Neural cell (in vitro differentiated cells): ENCODE data around the gene AKT3. TPM values are rescaled to one million over a fixed set of nuclear protein-coding genes. Genes with fewer than 3 reads are reported as not detected.

Source experiments
- H2AFZ ChIP-seq: fragments of 200-600, 300-800 bp; sonication (generic), shearing (Covaris generic); 2 replicates; pipeline ENCODE4 v1.6.0; 2014; ENCODE audit warnings: low read depth, mild to moderate bottlenecking, antibody characterized with exemption, low read length, moderate library complexity
- H3F3A ChIP-seq: fragments of 200-600 bp; shearing (Covaris generic); 2 replicates; pipeline ENCODE4 v1.6.1; 2016; ENCODE audit warnings: mild to moderate bottlenecking, moderate library complexity, mixed read lengths, antibody characterized with exemption, low read length; ENCODE audit not compliant: insufficient read depth, poor library complexity, severe bottlenecking
- H3K27ac ChIP-seq: fragments of 200-600, 300-800 bp; sonication (generic), shearing (Covaris generic); 2 replicates; pipeline ENCODE4 v1.5.1; 2014; ENCODE audit warnings: mild to moderate bottlenecking, low read length, moderate library complexity
- H3K27me3 ChIP-seq: fragments of 300-800, 200-600 bp; sonication (generic), shearing (Covaris generic); 2 replicates; pipeline ENCODE4 v1.6.0; 2014; ENCODE audit warnings: mild to moderate bottlenecking, low read depth, low read length, moderate library complexity; ENCODE audit not compliant: insufficient read depth
- H3K36me3 ChIP-seq: fragments of 300-800, 200-600 bp; sonication (generic), shearing (Covaris generic); 2 replicates; pipeline ENCODE4 v1.5.1; 2014; ENCODE audit warnings: mild to moderate bottlenecking, antibody characterized with exemption, low read length, moderate library complexity; ENCODE audit not compliant: insufficient read depth
- H3K4me2 ChIP-seq: fragments of 300-800, 200-600 bp; sonication (generic), shearing (Covaris generic); 2 replicates; pipeline ENCODE4 v1.6.0; 2014; ENCODE audit warnings: mild to moderate bottlenecking, low read length
- H3K4me3 ChIP-seq: fragments of 300-800, 200-600 bp; sonication (generic), shearing (Covaris generic); 2 replicates; pipeline ENCODE4 v1.5.1; 2014; ENCODE audit warnings: mild to moderate bottlenecking, low read length, moderate library complexity
- H3K79me2 ChIP-seq: fragments of 200-600 bp; shearing (Covaris generic); replicated peaks from 2 replicates; pipeline ENCODE4 v1.6.0; 2014; ENCODE audit warnings: mild to moderate bottlenecking, low read length, moderate library complexity; ENCODE audit not compliant: insufficient read depth
- H3K9ac ChIP-seq: fragments of 300-800, 200-600 bp; sonication (generic), shearing (Covaris generic); 2 replicates; pipeline ENCODE4 v1.6.1; 2016; ENCODE audit warnings: mild to moderate bottlenecking, low read length, mixed read lengths
- H3K9me2 ChIP-seq: fragments of 200-600 bp; shearing (Covaris generic); 2 replicates; pipeline ENCODE4 v1.6.1; 2016; ENCODE audit warnings: mild to moderate bottlenecking, low read length, mixed read lengths; ENCODE audit not compliant: insufficient read depth
- H3K9me3 ChIP-seq: fragments of 200-600, 300-800 bp; sonication (generic), shearing (Covaris generic); 2 replicates; pipeline ENCODE4 v1.6.1; 2016; ENCODE audit warnings: mild to moderate bottlenecking, mixed run types, low read length, moderate library complexity, mixed read lengths
- H4K20me1 ChIP-seq: fragments of 200-600 bp; shearing (Covaris generic); 2 replicates; pipeline ENCODE4 v1.6.1; 2016; ENCODE audit warnings: mild to moderate bottlenecking, mixed run types; ENCODE audit not compliant: insufficient read depth
- EP300 ChIP-seq: fragments of 450-650 bp; conservative IDR thresholded peaks from 2 replicates; pipeline ENCODE4 v1.6.1; 2014; ENCODE audit warnings: antibody characterized with exemption, mild to moderate bottlenecking, moderate library complexity; ENCODE audit not compliant: poor library complexity, severe bottlenecking
- EZH2 ChIP-seq: fragments of 200-600, 300-800 bp; shearing (Covaris generic), sonication (generic); IDR thresholded peaks from 2 replicates; pipeline ENCODE4 v1.6.1; 2014; ENCODE audit warnings: antibody characterized with exemption, low read length, borderline replicate concordance, mild to moderate bottlenecking; ENCODE audit not compliant: insufficient read depth, poor library complexity, severe bottlenecking
- MXI1 ChIP-seq: fragments of 450-650 bp; conservative IDR thresholded peaks from 2 replicates; pipeline ENCODE4 v1.6.1; 2014; ENCODE audit warnings: antibody characterized with exemption, mild to moderate bottlenecking; ENCODE audit not compliant: poor library complexity, severe bottlenecking
- POLR2AphosphoS5 ChIP-seq: IDR thresholded peaks from 2 replicates; pipeline ENCODE4 v1.6.1; 2012
- RAD21 ChIP-seq: fragments of 450-650 bp; conservative IDR thresholded peaks from 2 replicates; pipeline ENCODE4 v1.6.1; 2014; ENCODE audit warnings: antibody characterized with exemption, mild to moderate bottlenecking, moderate library complexity
- SMC3 ChIP-seq: fragments of 450-650 bp; conservative IDR thresholded peaks from 2 replicates; pipeline ENCODE4 v1.6.1; 2014; ENCODE audit warnings: antibody characterized with exemption, mild to moderate bottlenecking, moderate library complexity; ENCODE audit not compliant: poor library complexity
- TAF1 ChIP-seq: IDR thresholded peaks from 2 replicates; pipeline ENCODE4 v1.6.1; 2012; ENCODE audit warnings: low read depth
- polyA plus RNA-seq: library from polyadenylated mRNA; depleted of rRNA; stranded (reverse); fragments of >200 nt; gene quantifications from 2 replicates; pipeline ENCODE4 v1.2.3, GENCODE V29; 2014
- TF ChIP-seq, protein P1 (sequence below): IDR thresholded peaks from 2 replicates; pipeline ENCODE4 v1.6.1; 2012; ENCODE audit warnings: borderline replicate concordance
- TF ChIP-seq, protein P2 (sequence below): fragments of 450-650 bp; IDR thresholded peaks from 2 replicates; pipeline ENCODE4 v1.5.1; 2014; ENCODE audit warnings: antibody characterized with exemption, mild to moderate bottlenecking, moderate library complexity; ENCODE audit not compliant: poor library complexity, severe bottlenecking

Gene AKT3
- polyA plus RNA-seq, 1 donor from 2014 or later = 46.0 TPM

- Histone ChIP-seq H3K27me3 (no peaks in the 10 kb centered on the region), H3K9me3 (no peaks in the 10 kb centered on the region), H3K27ac (no peak overlapping the region), H3K9me2 (no peaks in the 10 kb centered on the region), H3K9ac (no peak overlapping the region), H4K20me1 (no peaks in the 10 kb centered on the region), H3K79me2 (no peaks in the 10 kb centered on the region), H3K4me2 (no peak overlapping the region), H2AFZ (no peak overlapping the region), H3K4me3 (no peak overlapping the region), H3K36me3 (no peaks in the 10 kb centered on the region), H3F3A (no peaks in the 10 kb centered on the region)
- TF ChIP-seq, protein P1, sequence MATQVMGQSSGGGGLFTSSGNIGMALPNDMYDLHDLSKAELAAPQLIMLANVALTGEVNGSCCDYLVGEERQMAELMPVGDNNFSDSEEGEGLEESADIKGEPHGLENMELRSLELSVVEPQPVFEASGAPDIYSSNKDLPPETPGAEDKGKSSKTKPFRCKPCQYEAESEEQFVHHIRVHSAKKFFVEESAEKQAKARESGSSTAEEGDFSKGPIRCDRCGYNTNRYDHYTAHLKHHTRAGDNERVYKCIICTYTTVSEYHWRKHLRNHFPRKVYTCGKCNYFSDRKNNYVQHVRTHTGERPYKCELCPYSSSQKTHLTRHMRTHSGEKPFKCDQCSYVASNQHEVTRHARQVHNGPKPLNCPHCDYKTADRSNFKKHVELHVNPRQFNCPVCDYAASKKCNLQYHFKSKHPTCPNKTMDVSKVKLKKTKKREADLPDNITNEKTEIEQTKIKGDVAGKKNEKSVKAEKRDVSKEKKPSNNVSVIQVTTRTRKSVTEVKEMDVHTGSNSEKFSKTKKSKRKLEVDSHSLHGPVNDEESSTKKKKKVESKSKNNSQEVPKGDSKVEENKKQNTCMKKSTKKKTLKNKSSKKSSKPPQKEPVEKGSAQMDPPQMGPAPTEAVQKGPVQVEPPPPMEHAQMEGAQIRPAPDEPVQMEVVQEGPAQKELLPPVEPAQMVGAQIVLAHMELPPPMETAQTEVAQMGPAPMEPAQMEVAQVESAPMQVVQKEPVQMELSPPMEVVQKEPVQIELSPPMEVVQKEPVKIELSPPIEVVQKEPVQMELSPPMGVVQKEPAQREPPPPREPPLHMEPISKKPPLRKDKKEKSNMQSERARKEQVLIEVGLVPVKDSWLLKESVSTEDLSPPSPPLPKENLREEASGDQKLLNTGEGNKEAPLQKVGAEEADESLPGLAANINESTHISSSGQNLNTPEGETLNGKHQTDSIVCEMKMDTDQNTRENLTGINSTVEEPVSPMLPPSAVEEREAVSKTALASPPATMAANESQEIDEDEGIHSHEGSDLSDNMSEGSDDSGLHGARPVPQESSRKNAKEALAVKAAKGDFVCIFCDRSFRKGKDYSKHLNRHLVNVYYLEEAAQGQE = no peak
- TF ChIP-seq RAD21 = no peak
- no peak for TF ChIP-seq TAF1
- TF ChIP-seq EZH2 = no peak
- no peak for TF ChIP-seq EP300
- TF ChIP-seq MXI1 = no peak
- TF ChIP-seq POLR2AphosphoS5 = no peak
- TF ChIP-seq SMC3 = no peak
- TF ChIP-seq, protein P2, sequence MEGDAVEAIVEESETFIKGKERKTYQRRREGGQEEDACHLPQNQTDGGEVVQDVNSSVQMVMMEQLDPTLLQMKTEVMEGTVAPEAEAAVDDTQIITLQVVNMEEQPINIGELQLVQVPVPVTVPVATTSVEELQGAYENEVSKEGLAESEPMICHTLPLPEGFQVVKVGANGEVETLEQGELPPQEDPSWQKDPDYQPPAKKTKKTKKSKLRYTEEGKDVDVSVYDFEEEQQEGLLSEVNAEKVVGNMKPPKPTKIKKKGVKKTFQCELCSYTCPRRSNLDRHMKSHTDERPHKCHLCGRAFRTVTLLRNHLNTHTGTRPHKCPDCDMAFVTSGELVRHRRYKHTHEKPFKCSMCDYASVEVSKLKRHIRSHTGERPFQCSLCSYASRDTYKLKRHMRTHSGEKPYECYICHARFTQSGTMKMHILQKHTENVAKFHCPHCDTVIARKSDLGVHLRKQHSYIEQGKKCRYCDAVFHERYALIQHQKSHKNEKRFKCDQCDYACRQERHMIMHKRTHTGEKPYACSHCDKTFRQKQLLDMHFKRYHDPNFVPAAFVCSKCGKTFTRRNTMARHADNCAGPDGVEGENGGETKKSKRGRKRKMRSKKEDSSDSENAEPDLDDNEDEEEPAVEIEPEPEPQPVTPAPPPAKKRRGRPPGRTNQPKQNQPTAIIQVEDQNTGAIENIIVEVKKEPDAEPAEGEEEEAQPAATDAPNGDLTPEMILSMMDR = no peak
Measured at GRCh38 chr1:243896313-243896712, 46.3 kb upstream of the AKT3 start.

- Histone ChIP-seq H4K20me1 (no peaks in the 10 kb centered on the region), H3K27ac (no peak overlapping the region), H3K9me3 (no peaks in the 10 kb centered on the region), H3K9ac (no peak overlapping the region), H3K4me3 (no peak overlapping the region), H3K9me2 (no peaks in the 10 kb centered on the region), H3K4me2 (no peak overlapping the region), H2AFZ (no peak overlapping the region), H3K79me2 (no peaks in the 10 kb centered on the region), H3F3A (no peaks in the 10 kb centered on the region), H3K27me3 (no peaks in the 10 kb centered on the region), H3K36me3 (no peaks in the 10 kb centered on the region)
- no peak for TF ChIP-seq RAD21
- TF ChIP-seq, protein P2 = no peak
- TF ChIP-seq EP300 = no peak
- no peak for TF ChIP-seq EZH2
- TF ChIP-seq TAF1 = no peak
- TF ChIP-seq MXI1 = no peak
- TF ChIP-seq SMC3 = no peak
- TF ChIP-seq POLR2AphosphoS5 = no peak
- TF ChIP-seq, protein P1 = no peak
Measured at GRCh38 chr1:243892456-243892855, 42.4 kb upstream of the AKT3 start.
